NCI-H146 (cell line): ENCODE measurements around the gene RBMX2.

Experiments used
- DNase-seq: peaks from one replicate; lab custom pipeline; 2025; lab: John Stamatoyannopoulos, UW

RBMX2 gene

DNA sequence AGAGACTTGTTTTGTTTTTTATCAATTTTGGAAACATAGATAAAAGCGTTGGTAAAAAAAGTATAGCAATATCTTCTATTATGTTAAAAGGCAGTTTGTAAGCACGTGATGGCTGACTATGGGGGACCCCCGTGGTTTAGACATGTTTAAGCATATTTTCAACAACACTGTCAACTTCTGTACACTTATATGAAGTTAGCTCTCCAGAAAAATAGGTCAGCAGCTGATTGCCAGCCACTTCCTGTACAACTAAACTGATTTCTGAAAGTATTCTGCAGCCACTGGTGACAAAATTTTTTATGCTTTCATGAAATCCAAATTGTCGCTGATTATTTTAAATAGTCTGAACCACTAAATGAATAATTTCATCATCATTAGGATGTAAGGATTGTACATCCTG, 45.2 kb downstream of the RBMX2 start:
- no peak for DNase-seq
